Measurements from ENCODE around the gene PRDM13. TPM values are rescaled to one million over a fixed set of nuclear protein-coding genes. Genes with fewer than 3 reads are reported as not detected.
A peak's percentile ranks its signal among the peaks of the same experiment; 100 is the strongest.

Gene PRDM13
- total RNA-seq, 1 donor from 2014 or later = not detected

DNA sequence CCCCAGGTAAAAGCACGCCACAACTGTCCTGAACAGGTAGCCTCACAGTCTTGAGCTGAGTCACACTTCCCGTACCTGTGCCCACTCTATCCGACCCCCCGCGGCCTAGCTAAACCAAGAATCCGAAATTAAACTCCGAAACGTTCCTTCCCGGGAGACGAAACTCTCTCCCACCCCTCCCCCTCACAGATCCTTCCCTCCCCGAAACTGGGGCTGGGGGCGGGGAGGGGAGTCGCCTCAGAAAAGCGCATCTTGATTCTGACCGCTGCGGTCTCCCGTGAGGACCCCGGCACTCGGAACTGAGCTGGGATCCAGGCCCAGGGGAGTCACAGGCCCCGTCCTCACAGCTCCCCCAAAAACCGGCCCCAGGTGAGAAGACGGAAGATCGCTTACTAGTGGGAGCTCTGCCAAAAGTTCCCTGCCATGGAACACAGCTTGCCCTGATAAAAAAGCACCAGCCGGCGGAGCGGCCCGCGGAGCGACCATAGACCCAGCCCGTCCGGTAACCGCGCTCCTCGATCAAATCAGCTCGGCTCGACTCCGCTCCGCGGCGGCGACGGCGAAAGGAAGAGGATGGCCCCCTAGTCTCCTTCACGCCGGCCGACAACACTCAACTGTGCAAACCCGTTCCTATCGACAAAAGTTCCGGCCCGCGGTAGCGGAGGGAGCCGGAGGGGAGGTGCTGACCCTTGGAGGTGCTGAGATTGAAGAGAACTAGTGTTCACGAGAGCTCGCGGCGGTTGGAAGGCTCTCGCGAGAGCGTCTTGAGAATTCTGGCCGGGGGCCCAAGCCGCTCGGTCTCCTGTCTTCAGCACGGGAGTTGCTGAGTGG is 38.3 kb upstream of the PRDM13 start, which contains the start of gene CCNC:
CCNC (minus strand) TSS at position 558 of the 831 bp plus-strand sequence; CDS start at position 425, 133 bp downstream.
- intact Hi-C loops (cut with DNase I) = loop anchor here (2.0 kb wide), 1 partner anchor 54 kb away; the partner anchor contains the start of gene USP45
- TF ChIP-seq POLR2AphosphoS5 (IDR thresholded peaks at IDR 0.05; ENCODE audit: insufficient read depth in 1 of 2, low read depth in 1 of 2) (peak; percentile 75 to 89), POLR2A (IDR thresholded peaks at IDR 0.05) (peak in 1 of 2 donors; percentile 55)
- TF ChIP-seq, protein P1, sequence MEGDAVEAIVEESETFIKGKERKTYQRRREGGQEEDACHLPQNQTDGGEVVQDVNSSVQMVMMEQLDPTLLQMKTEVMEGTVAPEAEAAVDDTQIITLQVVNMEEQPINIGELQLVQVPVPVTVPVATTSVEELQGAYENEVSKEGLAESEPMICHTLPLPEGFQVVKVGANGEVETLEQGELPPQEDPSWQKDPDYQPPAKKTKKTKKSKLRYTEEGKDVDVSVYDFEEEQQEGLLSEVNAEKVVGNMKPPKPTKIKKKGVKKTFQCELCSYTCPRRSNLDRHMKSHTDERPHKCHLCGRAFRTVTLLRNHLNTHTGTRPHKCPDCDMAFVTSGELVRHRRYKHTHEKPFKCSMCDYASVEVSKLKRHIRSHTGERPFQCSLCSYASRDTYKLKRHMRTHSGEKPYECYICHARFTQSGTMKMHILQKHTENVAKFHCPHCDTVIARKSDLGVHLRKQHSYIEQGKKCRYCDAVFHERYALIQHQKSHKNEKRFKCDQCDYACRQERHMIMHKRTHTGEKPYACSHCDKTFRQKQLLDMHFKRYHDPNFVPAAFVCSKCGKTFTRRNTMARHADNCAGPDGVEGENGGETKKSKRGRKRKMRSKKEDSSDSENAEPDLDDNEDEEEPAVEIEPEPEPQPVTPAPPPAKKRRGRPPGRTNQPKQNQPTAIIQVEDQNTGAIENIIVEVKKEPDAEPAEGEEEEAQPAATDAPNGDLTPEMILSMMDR (IDR thresholded peaks at IDR 0.05) = no peak
- Histone ChIP-seq H3K4me1 (peaks cover 27% of the 10 kb centered on the region), H3K4me3 (peak within 1 kb of the TSS; percentile 78 to 83), H3K27ac (peak within 1 kb of the TSS; percentile 82), H3K36me3 (no peaks in the 10 kb centered on the region), H3K9me3 (no peaks in the 10 kb centered on the region), H3K27me3 (no peaks in the 10 kb centered on the region)
- peak in 1 of 2 donors; percentile 96 for DNase-seq (ENCODE audit: extremely low spot score in 2 of 2)

DNA sequence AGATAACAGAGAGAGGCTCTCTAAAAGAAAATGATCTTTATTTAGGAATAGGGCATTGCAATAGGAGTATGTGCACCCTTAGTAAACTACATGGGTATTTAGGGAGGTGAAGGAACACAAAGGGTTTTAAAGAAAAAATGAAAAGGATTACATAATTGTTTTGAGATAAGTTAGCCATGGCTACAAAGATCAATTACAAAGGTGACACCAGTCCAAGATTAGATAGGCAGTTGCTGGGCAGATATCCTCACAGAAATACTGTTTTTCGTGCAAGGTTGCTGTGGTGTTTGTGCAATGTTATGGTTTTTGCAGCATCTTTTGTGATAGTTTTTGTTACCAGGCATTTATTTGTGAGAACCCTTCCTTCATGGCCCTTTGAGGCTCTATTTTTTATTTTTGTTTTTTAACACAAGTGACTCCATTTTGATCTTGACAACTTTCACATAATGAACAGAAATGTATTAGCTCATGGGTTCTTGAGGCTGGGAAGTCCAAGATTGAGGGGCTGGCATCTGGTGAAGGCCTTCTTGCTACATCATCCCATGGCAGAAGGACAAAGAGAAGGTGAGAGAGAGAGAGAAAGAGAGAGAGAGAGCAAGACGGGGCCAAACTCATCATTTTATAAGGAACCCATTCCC is 32.5 kb upstream of the PRDM13 start:
- H3K27ac ChIP-seq = no peak overlapping the region
- H3K36me3 ChIP-seq = no peaks in the 10 kb centered on the region
- no peak overlapping the region for H3K4me3 ChIP-seq
- no peaks in the 10 kb centered on the region for H3K27me3 ChIP-seq
- H3K9me3 ChIP-seq = no peaks in the 10 kb centered on the region
- no peak for DNase-seq (ENCODE audit: extremely low spot score in 2 of 2)
- intact Hi-C loops (cut with DNase I) = no loop called here
- no peaks in the 10 kb centered on the region for H3K4me1 ChIP-seq
- TF ChIP-seq POLR2AphosphoS5 (IDR thresholded peaks at IDR 0.05; ENCODE audit: insufficient read depth in 1 of 2, low read depth in 1 of 2) = no peak
- TF ChIP-seq, protein P1 (IDR thresholded peaks at IDR 0.05) = no peak
- no peak for TF ChIP-seq POLR2A (IDR thresholded peaks at IDR 0.05)

DNA sequence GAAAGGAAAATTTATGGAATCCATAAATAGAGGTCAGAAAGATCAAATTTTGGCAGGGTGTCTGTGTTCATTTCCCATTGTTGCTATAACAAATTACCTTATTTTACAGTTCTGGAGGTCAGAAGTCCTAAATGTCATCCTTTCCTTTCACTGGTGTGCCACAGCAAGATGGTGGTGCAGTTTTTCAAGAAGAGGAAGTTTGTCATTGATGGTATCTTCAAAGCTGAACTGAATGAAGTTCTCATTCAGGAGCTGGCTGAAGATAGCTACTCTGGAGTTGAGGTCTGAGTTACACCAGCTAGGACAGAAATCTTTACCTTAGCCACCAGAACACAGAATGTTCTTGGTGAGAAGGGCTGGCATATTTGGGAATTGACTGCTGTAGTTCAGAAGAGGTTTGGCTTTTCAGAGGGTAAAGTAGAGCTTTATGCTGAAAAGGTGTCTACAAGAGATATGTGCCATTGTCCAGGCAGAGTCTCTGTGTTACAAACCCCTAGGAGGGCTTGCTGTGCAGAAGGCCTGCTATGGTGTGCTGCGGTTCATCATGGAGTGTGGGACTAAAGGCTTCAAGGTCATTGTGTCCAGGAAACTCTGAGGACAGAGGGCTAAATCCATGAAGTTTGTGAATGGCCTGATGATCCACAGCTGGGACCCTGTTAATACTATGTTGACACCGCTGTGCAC is 30.9 kb upstream of the PRDM13 start:
- DNase-seq (ENCODE audit: extremely low spot score in 2 of 2) = no peak
- Histone ChIP-seq H3K4me3 (no peak overlapping the region), H3K27ac (no peak overlapping the region), H3K36me3 (no peaks in the 10 kb centered on the region), H3K27me3 (no peaks in the 10 kb centered on the region), H3K4me1 (no peaks in the 10 kb centered on the region), H3K9me3 (no peaks in the 10 kb centered on the region)
- TF ChIP-seq, protein P1 (IDR thresholded peaks at IDR 0.05) = no peak
- TF ChIP-seq POLR2AphosphoS5 (IDR thresholded peaks at IDR 0.05; ENCODE audit: insufficient read depth in 1 of 2, low read depth in 1 of 2) = no peak
- TF ChIP-seq POLR2A (IDR thresholded peaks at IDR 0.05) = no peak
- intact Hi-C loops (cut with DNase I) = no loop called here

DNA sequence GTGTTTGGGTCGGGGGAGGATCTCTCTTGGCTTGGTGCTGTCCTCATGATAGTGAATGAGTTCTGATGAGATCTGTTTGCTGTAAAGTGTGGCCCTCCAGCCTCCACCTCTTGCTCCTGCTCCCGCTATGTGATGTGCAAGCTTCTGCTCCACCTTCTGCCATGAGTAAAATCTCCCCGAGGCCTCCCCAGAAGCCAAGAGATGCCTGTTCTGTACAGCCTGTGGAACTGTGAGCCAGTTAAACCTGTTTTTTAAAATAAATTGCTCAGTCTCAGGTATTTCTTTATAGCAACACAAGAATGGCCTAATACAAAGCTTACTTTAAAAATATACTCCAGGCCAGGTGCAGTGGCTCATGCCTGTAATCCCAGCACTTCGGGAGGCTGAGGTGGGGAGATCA is 26.9 kb upstream of the PRDM13 start:
- TF ChIP-seq, protein P1 (IDR thresholded peaks at IDR 0.05) = no peak
- TF ChIP-seq POLR2A (IDR thresholded peaks at IDR 0.05) = no peak
- no peak for TF ChIP-seq POLR2AphosphoS5 (IDR thresholded peaks at IDR 0.05; ENCODE audit: insufficient read depth in 1 of 2, low read depth in 1 of 2)
- intact Hi-C loops (cut with DNase I) = loop anchor here (10.0 kb wide), 1 partner anchor 165 kb away; no protein-coding TSS in a partner anchor
- no peak overlapping the region for H3K27ac ChIP-seq
- DNase-seq (ENCODE audit: extremely low spot score in 2 of 2) = no peak
- H3K9me3 ChIP-seq = no peaks in the 10 kb centered on the region
- H3K27me3 ChIP-seq = no peaks in the 10 kb centered on the region
- no peaks in the 10 kb centered on the region for H3K36me3 ChIP-seq
- no peak overlapping the region for H3K4me3 ChIP-seq
- H3K4me1 ChIP-seq = no peaks in the 10 kb centered on the region

Measured in vagina (tissue), 2 donors.